ENCODE measurements around the gene DGAT2.

DNA sequence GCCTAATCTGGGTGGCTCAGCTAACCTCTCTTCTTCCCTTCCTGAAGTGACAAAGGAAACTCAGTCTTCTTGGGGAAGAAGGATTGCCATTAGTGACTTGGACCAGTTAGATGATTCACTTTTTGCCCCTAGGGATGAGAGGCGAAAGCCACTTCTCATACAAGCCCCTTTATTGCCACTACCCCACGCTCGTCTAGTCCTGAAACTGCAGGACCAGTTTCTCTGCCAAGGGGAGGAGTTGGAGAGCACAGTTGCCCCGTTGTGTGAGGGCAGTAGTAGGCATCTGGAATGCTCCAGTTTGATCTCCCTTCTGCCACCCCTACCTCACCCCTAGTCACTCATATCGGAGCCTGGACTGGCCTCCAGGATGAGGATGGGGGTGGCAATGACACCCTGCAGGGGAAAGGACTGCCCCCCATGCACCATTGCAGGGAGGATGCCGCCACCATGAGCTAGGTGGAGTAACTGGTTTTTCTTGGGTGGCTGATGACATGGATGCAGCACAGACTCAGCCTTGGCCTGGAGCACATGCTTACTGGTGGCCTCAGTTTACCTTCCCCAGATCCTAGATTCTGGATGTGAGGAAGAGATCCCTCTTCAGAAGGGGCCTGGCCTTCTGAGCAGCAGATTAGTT, 32.3 kb downstream of the DGAT2 start:
- TF ChIP-seq POLR2A (IDR thresholded peaks at IDR 0.05) (no peak), CTCF (IDR thresholded peaks at IDR 0.05) (no peak), EP300 (IDR thresholded peaks at IDR 0.05) (no peak)
